ENCODE measurements around the gene CHDH.

CHDH gene

GRCh38 chr3:53846134-53846850 lies at the start of gene CHDH, which contains the start of gene IL17RB:
CHDH (minus strand) TSS chr3:53846419; CDS start chr3:53824008, 22,411 bp downstream.
IL17RB (plus strand) TSS chr3:53846568; CDS start chr3:53846589, 21 bp downstream.
- DNase-seq = peak; percentile 22

- no peak for DNase-seq
Measured at GRCh38 chr3:53892286-53892637, 46.0 kb upstream of the CHDH start.

GRCh38 chr3:53891497-53892285 lies 45.5 kb upstream of the CHDH start, which contains the start of gene SELENOK:
SELENOK (minus strand) TSS chr3:53891859.
- DNase-seq = peak; percentile 90

- no peak for DNase-seq
Measured at GRCh38 chr3:53890726-53891475, 44.7 kb upstream of the CHDH start.

GRCh38 chr3:53888232-53888631 lies 42.0 kb upstream of the CHDH start:
- no peak for DNase-seq

- no peak for DNase-seq
Measured at GRCh38 chr3:53887446-53887845, 41.2 kb upstream of the CHDH start.

- no peak for DNase-seq
Measured at GRCh38 chr3:53885239-53885638, 39.0 kb upstream of the CHDH start.

- DNase-seq = no peak
Measured at GRCh38 chr3:53884623-53885022, 38.4 kb upstream of the CHDH start.

- DNase-seq = no peak
Measured at GRCh38 chr3:53883008-53883407, 36.8 kb upstream of the CHDH start.

GRCh38 chr3:53881691-53882593 lies 35.7 kb upstream of the CHDH start, which contains the start of gene ACTR8:
ACTR8 (minus strand) TSS chr3:53882152; CDS start chr3:53882101, 51 bp downstream.
- peak; percentile 76 for DNase-seq

GRCh38 chr3:53880396-53881345 lies 34.5 kb upstream of the CHDH start:
- no peak for DNase-seq

GRCh38 chr3:53865732-53866499 lies 19.7 kb upstream of the CHDH start:
- no peak for DNase-seq

- DNase-seq = no peak
Measured at GRCh38 chr3:53863145-53863544, 16.9 kb upstream of the CHDH start.

- no peak for DNase-seq
Measured at GRCh38 chr3:53862241-53862640, 16.0 kb upstream of the CHDH start.

- DNase-seq = no peak
Measured at GRCh38 chr3:53860196-53860595, 14.0 kb upstream of the CHDH start.

- no peak for DNase-seq
Measured at GRCh38 chr3:53859178-53859577, 13.0 kb upstream of the CHDH start.

- no peak for DNase-seq
Measured at GRCh38 chr3:53858096-53858741, 12.0 kb upstream of the CHDH start.

GRCh38 chr3:53856964-53857363 lies 10.7 kb upstream of the CHDH start:
- no peak for DNase-seq

GRCh38 chr3:53850895-53851294 lies 4.7 kb upstream of the CHDH start:
- DNase-seq = no peak

- DNase-seq = no peak
Measured at GRCh38 chr3:53849916-53850315, 3.7 kb upstream of the CHDH start.

All from NCI-H2227 treated with DMSO at 0.1 percent for 48 hours (cell line).